Measurements from ENCODE around the gene POTEF.
"Not testable (repeated sequence)": the region's sequence is repeated elsewhere in the genome, so short reads cannot be mapped to it uniquely, and the experiment has no call there.

DNA sequence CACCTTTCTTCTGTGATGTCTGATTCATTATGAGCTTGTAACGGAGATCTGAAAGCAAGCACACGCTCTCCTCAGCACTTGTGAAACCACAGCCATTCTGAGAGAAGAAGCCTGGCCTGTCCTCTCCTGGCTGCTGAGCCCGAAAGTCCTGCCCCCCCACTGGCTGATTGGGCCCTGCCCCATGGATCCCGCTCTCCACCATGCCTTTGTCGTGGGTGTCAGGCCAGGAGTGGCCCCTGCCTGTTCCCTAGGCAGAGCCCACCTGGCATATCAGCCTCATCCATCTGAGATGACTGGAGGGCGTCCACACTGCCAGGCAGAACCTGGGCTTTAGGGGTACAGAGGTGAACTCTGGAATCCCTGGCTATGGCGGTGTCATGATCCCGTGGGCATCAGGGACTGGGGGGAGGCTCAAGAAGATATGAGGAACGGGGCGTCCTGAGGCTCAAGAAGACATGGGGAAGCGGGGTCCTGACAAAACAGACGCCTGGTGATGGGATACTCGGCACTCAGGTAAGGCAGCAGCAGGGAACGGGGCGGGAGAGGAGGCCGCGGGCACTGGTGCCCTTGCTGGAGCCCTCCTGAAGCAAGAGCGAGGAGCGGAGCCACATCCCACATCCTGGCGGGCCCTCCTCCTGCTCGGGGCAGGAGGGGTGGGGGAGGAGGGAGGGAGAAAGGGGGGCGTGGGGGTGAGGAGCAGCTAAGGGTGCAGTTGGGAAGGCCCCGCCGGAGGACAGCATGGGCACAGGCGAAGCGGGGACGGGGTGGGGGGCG, 14.4 kb upstream of the POTEF start:
- TF ChIP-seq, protein P1, sequence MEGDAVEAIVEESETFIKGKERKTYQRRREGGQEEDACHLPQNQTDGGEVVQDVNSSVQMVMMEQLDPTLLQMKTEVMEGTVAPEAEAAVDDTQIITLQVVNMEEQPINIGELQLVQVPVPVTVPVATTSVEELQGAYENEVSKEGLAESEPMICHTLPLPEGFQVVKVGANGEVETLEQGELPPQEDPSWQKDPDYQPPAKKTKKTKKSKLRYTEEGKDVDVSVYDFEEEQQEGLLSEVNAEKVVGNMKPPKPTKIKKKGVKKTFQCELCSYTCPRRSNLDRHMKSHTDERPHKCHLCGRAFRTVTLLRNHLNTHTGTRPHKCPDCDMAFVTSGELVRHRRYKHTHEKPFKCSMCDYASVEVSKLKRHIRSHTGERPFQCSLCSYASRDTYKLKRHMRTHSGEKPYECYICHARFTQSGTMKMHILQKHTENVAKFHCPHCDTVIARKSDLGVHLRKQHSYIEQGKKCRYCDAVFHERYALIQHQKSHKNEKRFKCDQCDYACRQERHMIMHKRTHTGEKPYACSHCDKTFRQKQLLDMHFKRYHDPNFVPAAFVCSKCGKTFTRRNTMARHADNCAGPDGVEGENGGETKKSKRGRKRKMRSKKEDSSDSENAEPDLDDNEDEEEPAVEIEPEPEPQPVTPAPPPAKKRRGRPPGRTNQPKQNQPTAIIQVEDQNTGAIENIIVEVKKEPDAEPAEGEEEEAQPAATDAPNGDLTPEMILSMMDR (conservative IDR thresholded peaks at IDR 0.05 in 1 of 2, IDR thresholded peaks at IDR 0.05 in 1 of 2; ENCODE audit: extremely low read depth in 1 of 2, insufficient read depth in 1 of 2, low read depth in 1 of 2, low read length in 2 of 2), result not testable (repeated sequence)
- not testable (repeated sequence) for TF ChIP-seq EZH2 (IDR thresholded peaks at IDR 0.05; ENCODE audit: borderline replicate concordance, low read length)
